Body of pancreas (tissue), 4 donors: Measurements from ENCODE around the gene IL17B. TPM values are rescaled to one million over a fixed set of nuclear protein-coding genes. Genes with fewer than 3 reads are reported as not detected.
A peak's percentile ranks its signal among the peaks of the same experiment; 100 is the strongest.
"Not testable (repeated sequence)": the region's sequence is repeated elsewhere in the genome, so short reads cannot be mapped to it uniquely, and the experiment has no call there.

ENCODE experiments used
- ATAC-seq: fragments of 150-250 bp; one replicate; pipeline ENCODE4 v1.9.1; 2016
- DNase-seq, 4 donors: peaks; one replicate each; pipeline ENCODE4 v3.0.0-alpha.2; 2019
- H3K27ac ChIP-seq, 4 donors: fragments of 200-600 bp; sonication (generic); 1 replicate in 3 of 4; 2 replicates in 1 of 4; pipeline versions ENCODE4 v1.5.1 to v1.6.1; 2016 to 2019; ENCODE audit warnings: mild to moderate bottlenecking in 1 of 4, mixed read lengths in 1 of 4, moderate library complexity in 1 of 4
- H3K27me3 ChIP-seq, 2 donors: fragments of 200-600 bp; sonication (generic); one replicate each; pipeline ENCODE4 v1.6.0; 2016; ENCODE audit warnings: mild to moderate bottlenecking in 1 of 2
- H3K36me3 ChIP-seq, 2 donors: fragments of 200-600 bp; sonication (generic); replicated peaks in 1 of 2; 2 replicates each; pipeline ENCODE4 v1.5.1; 2016; ENCODE audit warnings: low read depth in 2 of 2; ENCODE audit not compliant: insufficient read depth in 1 of 2
- H3K4me1 ChIP-seq: fragments of 200-600 bp; sonication (generic); one replicate; pipeline ENCODE4 v1.6.0; 2016
- H3K4me3 ChIP-seq, 2 donors: fragments of 200-600 bp; sonication (generic); 1 replicate in 1 of 2; 2 replicates in 1 of 2; pipeline ENCODE4 v1.5.1; 2016 to 2019
- H3K9me3 ChIP-seq, 3 donors: fragments of 200-600 bp; sonication (generic); 1 replicate in 2 of 3; 2 replicates in 1 of 3; pipeline ENCODE4 v1.5.1; 2016
- CTCF ChIP-seq, 7 experiments: fragments of 450-650 bp in 4 of 7; fragments of 200-600 bp in 3 of 7; sonication (generic) in 3 of 7; IDR thresholded peaks; one replicate each; pipeline ENCODE4 v1.5.1; 2016 to 2019; ENCODE audit warnings: antibody characterized with exemption in 7 of 7
- POLR2A ChIP-seq, 3 donors: fragments of 450-650 bp; IDR thresholded peaks; one replicate each; pipeline ENCODE4 v1.6.1; 2016; ENCODE audit warnings: antibody characterized with exemption in 3 of 3, mild to moderate bottlenecking in 2 of 3
- WGBS, 2 donors: methylation state at CpG; one replicate each; pipeline ENCODE4 v1.1.5; 2017; 5-methylcytosine and 5-hydroxymethylcytosine counted together
- intact Hi-C: fragments of 100-400 bp; cut with DNase I; formaldehyde crosslinking; loops from one replicate; pipeline ENCODE4 v1.15.1; 2023
- total RNA-seq, 2 donors: library from RNA; depleted of rRNA; stranded (reverse); fragments of >200 nt; gene quantifications; one replicate each; pipeline ENCODE4 v1.1.0, GENCODE V29; 2016

The IL17B gene
- total RNA-seq, 2 donors from 2014 or later, result not detected

GRCh38 chr5:149391524-149391923 lies 12.4 kb upstream of the IL17B start:
- TF ChIP-seq POLR2A (IDR thresholded peaks at IDR 0.05) (no peak), CTCF (IDR thresholded peaks at IDR 0.05) (no peak)
- no peak overlapping the region for H3K27ac ChIP-seq
- no peaks in the 10 kb centered on the region for H3K27me3 ChIP-seq
- H3K9me3 ChIP-seq, result peaks cover 0 to 5% (median 0%) of the 10 kb centered on the region in 3 donors
- WGBS, 2 donors, result 76% methylated on average over 6 of the region's 6 CpGs
- no peaks in the 10 kb centered on the region for H3K36me3 ChIP-seq
- DNase-seq (no peak), ATAC-seq (no peak)
- intact Hi-C loops, result no loop called here
- H3K4me3 ChIP-seq, result no peak overlapping the region
- no peaks in the 10 kb centered on the region for H3K4me1 ChIP-seq

GRCh38 chr5:149391076-149391475 lies 12.0 kb upstream of the IL17B start:
- ATAC-seq, H3K27me3 ChIP-seq, H3K36me3 ChIP-seq, H3K9me3 ChIP-seq, H3K27ac ChIP-seq, H3K4me3 ChIP-seq, intact Hi-C loops, H3K4me1 ChIP-seq, DNase-seq: not testable (repeated sequence)
- 76 to 80% methylated on average over 6 of the region's 6 CpGs for WGBS, 2 donors

- ATAC-seq (no peak), DNase-seq (no peak)
- WGBS, 2 donors, result 61 to 69% methylated on average over 11 of the region's 11 CpGs
- intact Hi-C loops, result loop anchor here (5.0 kb wide), 1 partner anchor 172 kb away; no protein-coding TSS in a partner anchor
- no peaks in the 10 kb centered on the region for H3K36me3 ChIP-seq
- no peaks in the 10 kb centered on the region for H3K4me1 ChIP-seq
- no peak for TF ChIP-seq POLR2A (IDR thresholded peaks at IDR 0.05)
- no peak for TF ChIP-seq CTCF (IDR thresholded peaks at IDR 0.05)
- H3K27ac ChIP-seq, result no peak overlapping the region
- H3K27me3 ChIP-seq, result no peaks in the 10 kb centered on the region
- H3K9me3 ChIP-seq, result peaks cover 0 to 5% (median 0%) of the 10 kb centered on the region in 3 donors
- H3K4me3 ChIP-seq, result no peak overlapping the region
Measured at GRCh38 chr5:149389552-149390495, 10.7 kb upstream of the IL17B start.

- Histone ChIP-seq H3K9me3 (peaks cover 0 to 5% (median 0%) of the 10 kb centered on the region in 3 donors), H3K4me1 (no peaks in the 10 kb centered on the region), H3K4me3 (no peak overlapping the region), H3K36me3 (no peaks in the 10 kb centered on the region), H3K27ac (no peak overlapping the region), H3K27me3 (no peaks in the 10 kb centered on the region)
- intact Hi-C loops, result loop anchor here (5.0 kb wide), 1 partner anchor 174 kb away; no protein-coding TSS in a partner anchor
- no peak for ATAC-seq
- DNase-seq, result no peak
- 62 to 67% methylated on average over 7 of the region's 7 CpGs for WGBS, 2 donors
- TF ChIP-seq CTCF (IDR thresholded peaks at IDR 0.05) (no peak), POLR2A (IDR thresholded peaks at IDR 0.05) (no peak)
Measured at GRCh38 chr5:149388498-149389190, 9.6 kb upstream of the IL17B start.

- H3K36me3 ChIP-seq, result no peaks in the 10 kb centered on the region
- peak overlapping the region in 1 of 4 donors; percentile 18 for H3K27ac ChIP-seq
- H3K4me1 ChIP-seq, result no peaks in the 10 kb centered on the region
- peaks cover 0 to 5% (median 0%) of the 10 kb centered on the region in 3 donors for H3K9me3 ChIP-seq
- TF ChIP-seq POLR2A (IDR thresholded peaks at IDR 0.05), result no peak
- no peak for TF ChIP-seq CTCF (IDR thresholded peaks at IDR 0.05)
- intact Hi-C loops, result loop anchor here (5.0 kb wide), 1 partner anchor 174 kb away; no protein-coding TSS in a partner anchor
- WGBS, 2 donors, result 93% methylated on average over 1 of the region's 1 CpG
- ATAC-seq, result no peak
- H3K4me3 ChIP-seq, result no peak overlapping the region
- DNase-seq, result peak in 1 of 4 donors; percentile 38
- H3K27me3 ChIP-seq, result no peaks in the 10 kb centered on the region
Measured at GRCh38 chr5:149387982-149388381, 8.9 kb upstream of the IL17B start.
